ENCODE results near the gene ROR2. TPM values are rescaled to one million over a fixed set of nuclear protein-coding genes. Genes with fewer than 3 reads are reported as not detected.
"Not testable (repeated sequence)": the region's sequence is repeated elsewhere in the genome, so short reads cannot be mapped to it uniquely, and the experiment has no call there.

The ROR2 gene
- total RNA-seq, 2 donors from 2014 or later: 37.2 to 43.9 TPM

- intact Hi-C loops (cut with DNase I): no loop called here
- Histone ChIP-seq H3K27me3 (replicated peaks; ENCODE audit: insufficient read depth) (no peaks in the 10 kb centered on the region), H3K27ac (no peak overlapping the region), H3K4me3 (no peak overlapping the region), H3K36me3 (no peaks in the 10 kb centered on the region), H3K9me3 (no peaks in the 10 kb centered on the region), H3K4me1 (replicated peaks) (no peaks in the 10 kb centered on the region)
- 68% methylated on average over 8 of the region's 8 CpGs for WGBS
- DNase-seq (ENCODE audit: low spot score): no peak
- TF ChIP-seq CTCF (IDR thresholded peaks at IDR 0.05): no peak
- TF ChIP-seq POLR2A (IDR thresholded peaks at IDR 0.05): no peak
- no peak for TF ChIP-seq POLR2AphosphoS5 (IDR thresholded peaks at IDR 0.05)
These were observed 36.0 kb downstream of the ROR2 start for GRCh38 chr9:91913986-91914385.

- Histone ChIP-seq H3K4me1 (replicated peaks) (peaks cover 2% of the 10 kb centered on the region), H3K4me3 (no peak overlapping the region), H3K36me3 (no peaks in the 10 kb centered on the region), H3K27ac (no peak overlapping the region), H3K27me3 (replicated peaks; ENCODE audit: insufficient read depth) (no peaks in the 10 kb centered on the region), H3K9me3 (no peaks in the 10 kb centered on the region)
- intact Hi-C loops (cut with DNase I): no loop called here
- no peak for TF ChIP-seq CTCF (IDR thresholded peaks at IDR 0.05)
- TF ChIP-seq POLR2A (IDR thresholded peaks at IDR 0.05): no peak
- no peak for TF ChIP-seq POLR2AphosphoS5 (IDR thresholded peaks at IDR 0.05)
- WGBS: 36% methylated on average over 2 of the region's 2 CpGs
- no peak for DNase-seq (ENCODE audit: low spot score)
These were observed 36.9 kb downstream of the ROR2 start for GRCh38 chr9:91913096-91913495.

DNA sequence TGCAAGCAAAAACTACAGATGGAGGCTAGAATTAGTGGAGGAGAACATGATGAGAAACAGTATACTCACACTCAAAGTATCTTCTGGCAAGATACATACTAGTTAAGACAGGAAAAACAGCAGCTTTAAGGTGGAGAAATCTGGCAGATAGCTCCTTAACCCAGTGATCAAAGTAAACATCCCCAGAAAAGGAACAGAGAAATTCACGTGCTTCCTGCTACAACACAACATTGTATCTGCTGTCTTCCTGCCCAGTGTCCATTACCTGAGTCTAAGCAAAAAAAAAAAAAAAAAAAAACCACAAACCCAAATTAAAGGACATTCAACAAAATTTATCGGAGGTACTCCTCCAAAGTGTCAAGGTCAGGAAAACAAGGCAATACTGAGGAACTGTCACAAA is 38.4 kb downstream of the ROR2 start:
- no peaks in the 10 kb centered on the region for H3K36me3 ChIP-seq
- WGBS: 33% methylated on average over 2 of the region's 2 CpGs
- H3K4me1 ChIP-seq (replicated peaks): peaks cover 4% of the 10 kb centered on the region
- H3K27ac ChIP-seq: peak overlapping the region in 1 of 2 donors; percentile 51
- intact Hi-C loops (cut with DNase I): no loop called here
- no peak for DNase-seq (ENCODE audit: low spot score)
- TF ChIP-seq POLR2AphosphoS5 (IDR thresholded peaks at IDR 0.05) (peak; percentile 83), CTCF (IDR thresholded peaks at IDR 0.05) (no peak)
- H3K9me3 ChIP-seq: no peaks in the 10 kb centered on the region
- no peaks in the 10 kb centered on the region for H3K27me3 ChIP-seq (replicated peaks; ENCODE audit: insufficient read depth)
- H3K4me3 ChIP-seq: no peak overlapping the region

DNA sequence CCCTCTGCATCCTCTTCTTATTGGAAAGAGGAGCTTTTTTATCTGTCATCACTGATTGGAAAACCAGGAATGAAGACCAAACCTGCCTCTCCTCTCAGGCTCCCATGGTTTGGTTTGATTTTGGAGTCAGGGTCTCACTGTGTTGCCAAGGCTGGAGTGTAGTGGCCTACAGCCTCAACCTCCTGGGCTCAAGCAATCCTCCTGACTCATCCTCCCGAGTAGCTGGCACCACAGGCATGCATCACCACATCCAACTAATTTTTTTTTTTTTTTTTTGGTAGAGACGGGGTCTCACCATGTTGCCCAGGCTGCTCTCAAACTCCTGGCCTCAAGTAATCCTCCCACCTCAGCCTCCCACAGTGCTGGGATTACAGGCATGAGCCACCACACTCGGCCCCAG is 40.8 kb downstream of the ROR2 start:
- not testable (repeated sequence) for H3K4me1 ChIP-seq (replicated peaks); H3K27me3 ChIP-seq (replicated peaks; ENCODE audit: insufficient read depth)
- WGBS: 76% methylated on average over 3 of the region's 3 CpGs

DNA sequence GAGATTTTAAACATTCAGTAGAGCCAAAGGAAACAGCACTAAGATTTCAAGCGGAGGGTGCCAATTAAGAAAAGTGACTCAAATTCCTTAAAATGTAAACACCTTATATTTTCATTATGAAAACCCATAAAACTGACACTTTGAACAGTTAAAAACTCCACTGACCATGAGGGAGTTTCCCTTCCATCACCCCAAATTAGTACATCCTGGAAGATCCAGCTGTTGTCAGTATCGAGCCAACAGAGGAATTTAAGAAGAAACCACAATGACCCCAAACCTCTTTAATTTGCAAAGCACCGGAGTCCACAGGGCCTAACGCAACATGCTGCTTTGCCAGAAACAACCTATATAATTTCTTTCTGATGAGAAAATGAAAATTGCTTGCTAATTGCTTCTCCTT is 41.3 kb downstream of the ROR2 start:
- no peaks in the 10 kb centered on the region for H3K36me3 ChIP-seq
- H3K27me3 ChIP-seq (replicated peaks; ENCODE audit: insufficient read depth): no peaks in the 10 kb centered on the region
- no peak overlapping the region for H3K27ac ChIP-seq
- H3K9me3 ChIP-seq: no peaks in the 10 kb centered on the region
- DNase-seq (ENCODE audit: low spot score): no peak
- TF ChIP-seq CTCF (IDR thresholded peaks at IDR 0.05) (no peak), POLR2AphosphoS5 (IDR thresholded peaks at IDR 0.05) (no peak), POLR2A (IDR thresholded peaks at IDR 0.05) (no peak)
- 42% methylated on average over 4 of the region's 4 CpGs for WGBS
- H3K4me1 ChIP-seq (replicated peaks): peaks cover 4% of the 10 kb centered on the region
- no peak overlapping the region for H3K4me3 ChIP-seq
- intact Hi-C loops (cut with DNase I): no loop called here

More for the DNA sequence above, 40.8 kb downstream of the ROR2 start:
- H3K27ac ChIP-seq; DNase-seq (ENCODE audit: low spot score); H3K9me3 ChIP-seq; H3K4me3 ChIP-seq; H3K36me3 ChIP-seq; intact Hi-C loops (cut with DNase I): not testable (repeated sequence)
